Measurements from ENCODE around the gene ADGRF1. TPM values are rescaled to one million over a fixed set of nuclear protein-coding genes. Genes with fewer than 3 reads are reported as not detected.

ADGRF1 gene
- total RNA-seq, 1 experiment from 2014 or later, result 256 TPM

DNA sequence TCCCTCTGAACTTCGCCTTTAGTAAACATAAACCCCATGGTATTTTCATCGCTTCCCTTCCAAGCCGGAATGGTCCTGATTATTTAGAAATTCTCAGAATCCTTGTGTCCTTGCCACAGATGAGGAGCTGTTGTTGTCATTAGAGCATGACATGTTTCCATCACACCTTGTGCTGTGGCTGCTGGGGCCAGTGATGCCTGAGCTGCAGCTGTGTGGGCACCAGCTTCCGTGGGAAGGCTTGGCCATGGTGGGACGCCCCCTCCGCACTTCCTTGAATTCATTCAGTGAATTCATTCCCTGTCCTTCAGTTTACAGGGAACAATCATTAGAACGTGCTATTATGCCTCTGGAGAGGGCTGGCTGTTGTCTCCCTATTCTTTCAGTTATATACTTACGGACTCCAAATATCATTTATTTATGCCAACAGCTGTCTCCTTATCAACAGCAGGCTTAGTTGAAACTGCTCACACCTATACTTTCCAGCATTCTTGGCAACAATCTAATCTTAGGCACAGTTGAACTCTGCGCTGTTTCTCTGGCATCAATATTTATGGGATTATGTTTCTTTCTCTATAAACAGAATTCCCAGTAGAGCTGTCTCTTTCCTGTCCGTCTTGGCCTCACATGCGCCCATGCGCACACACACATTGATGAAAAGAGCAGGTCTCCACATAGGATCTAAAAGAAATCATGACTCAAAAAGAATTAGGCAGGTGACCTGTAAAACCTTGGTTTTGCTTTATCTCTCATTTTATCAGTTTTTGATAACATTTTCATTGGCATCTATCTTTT is 9.0 kb downstream of the ADGRF1 start:
- Mint-ChIP-seq H3K4me3 (ENCODE audit: low read depth, unreplicated experiment) (no peak overlapping the region), H3K27me3 (ENCODE audit: unreplicated experiment) (no peaks in the 10 kb centered on the region), H3K36me3 (ENCODE audit: insufficient read depth, unreplicated experiment) (peaks cover 78% of the 10 kb centered on the region), H3K27ac (ENCODE audit: unreplicated experiment) (no peak overlapping the region), H3K4me1 (ENCODE audit: low read depth, unreplicated experiment) (peaks cover 63% of the 10 kb centered on the region), H3K9me3 (ENCODE audit: low read depth, unreplicated experiment) (no peaks in the 10 kb centered on the region)
- TF ChIP-seq CTCF (IDR thresholded peaks at IDR 0.05; ENCODE audit: unreplicated experiment), result no peak
- intact Hi-C loops (cut with micrococcal nuclease; ENCODE audit: unreplicated experiment), result no loop called here
- BruUV-seq (replicated peaks), result no TSS peak
- CTCF ChIA-PET, result no interaction called here
- no peak for DNase-seq

- TF ChIP-seq CTCF (IDR thresholded peaks at IDR 0.05; ENCODE audit: unreplicated experiment), result no peak
- H3K9me3 Mint-ChIP-seq (ENCODE audit: low read depth, unreplicated experiment), result no peaks in the 10 kb centered on the region
- CTCF ChIA-PET, result no interaction called here
- peaks cover 48% of the 10 kb centered on the region for H3K4me1 Mint-ChIP-seq (ENCODE audit: low read depth, unreplicated experiment)
- no peak for DNase-seq
- peak overlapping the region; percentile 56 for H3K27ac Mint-ChIP-seq (ENCODE audit: unreplicated experiment)
- BruUV-seq (replicated peaks), result no TSS peak
- peak overlapping the region; percentile 15 for H3K4me3 Mint-ChIP-seq (ENCODE audit: low read depth, unreplicated experiment)
- H3K27me3 Mint-ChIP-seq (ENCODE audit: unreplicated experiment), result no peaks in the 10 kb centered on the region
- H3K36me3 Mint-ChIP-seq (ENCODE audit: insufficient read depth, unreplicated experiment), result peaks cover 63% of the 10 kb centered on the region
- intact Hi-C loops (cut with micrococcal nuclease; ENCODE audit: unreplicated experiment), result no loop called here
These were observed 10.5 kb downstream of the ADGRF1 start for GRCh38 chr6:47031656-47032055.

- no TSS peak for BruUV-seq (replicated peaks)
- no peak for TF ChIP-seq CTCF (IDR thresholded peaks at IDR 0.05; ENCODE audit: unreplicated experiment)
- Mint-ChIP-seq H3K4me3 (ENCODE audit: low read depth, unreplicated experiment) (no peak overlapping the region), H3K27me3 (ENCODE audit: unreplicated experiment) (no peaks in the 10 kb centered on the region), H3K36me3 (ENCODE audit: insufficient read depth, unreplicated experiment) (peaks cover 47% of the 10 kb centered on the region), H3K4me1 (ENCODE audit: low read depth, unreplicated experiment) (peaks cover 32% of the 10 kb centered on the region), H3K9me3 (ENCODE audit: low read depth, unreplicated experiment) (no peaks in the 10 kb centered on the region), H3K27ac (ENCODE audit: unreplicated experiment) (no peak overlapping the region)
- CTCF ChIA-PET, result no interaction called here
- intact Hi-C loops (cut with micrococcal nuclease; ENCODE audit: unreplicated experiment), result no loop called here
- no peak for DNase-seq
These were observed 12.1 kb downstream of the ADGRF1 start for GRCh38 chr6:47029865-47030561.

- H3K27ac Mint-ChIP-seq (ENCODE audit: unreplicated experiment), result no peak overlapping the region
- no TSS peak for BruUV-seq (replicated peaks)
- no peak for DNase-seq
- H3K27me3 Mint-ChIP-seq (ENCODE audit: unreplicated experiment), result no peaks in the 10 kb centered on the region
- no peak for TF ChIP-seq CTCF (IDR thresholded peaks at IDR 0.05; ENCODE audit: unreplicated experiment)
- H3K4me1 Mint-ChIP-seq (ENCODE audit: low read depth, unreplicated experiment), result peaks cover 28% of the 10 kb centered on the region
- H3K4me3 Mint-ChIP-seq (ENCODE audit: low read depth, unreplicated experiment), result no peak overlapping the region
- H3K9me3 Mint-ChIP-seq (ENCODE audit: low read depth, unreplicated experiment), result no peaks in the 10 kb centered on the region
- CTCF ChIA-PET, result interaction anchor here (0.6 kb wide), 1 partner anchor 126 kb away, joined by 4 read pairs; no protein-coding TSS in a partner anchor
- peaks cover 35% of the 10 kb centered on the region for H3K36me3 Mint-ChIP-seq (ENCODE audit: insufficient read depth, unreplicated experiment)
- intact Hi-C loops (cut with micrococcal nuclease; ENCODE audit: unreplicated experiment), result no loop called here
These were observed 13.2 kb downstream of the ADGRF1 start for GRCh38 chr6:47028835-47029360.
